A549 (cell line): Measurements from ENCODE around the gene GOLGA1.

Experiments
- BHLHE40 ChIP-seq: IDR thresholded peaks from 2 replicates; pipeline ENCODE4 v1.6.1; 2012; ENCODE audit warnings: low read depth, low read length, inconsistent platforms
- CHD2 ChIP-seq: fragments of 150-350 bp; IDR thresholded peaks from 2 replicates; pipeline ENCODE4 v1.6.1; 2014; ENCODE audit warnings: low read length; ENCODE audit not compliant: partially characterized antibody
- CTCF ChIP-seq: fragments of >200 bp; sonication (Bioruptor Twin); formaldehyde crosslinking; IDR thresholded peaks from 3 replicates; pipeline ENCODE4 v1.5.1; 2016
- HDAC2 ChIP-seq: fragments of 200-600 bp; sonication (generic); IDR thresholded peaks from 2 replicates; pipeline ENCODE4 v1.6.1; 2016
- MYC ChIP-seq: IDR thresholded peaks from 2 replicates; pipeline ENCODE4 v1.6.1; 2012; ENCODE audit warnings: mild to moderate bottlenecking, inconsistent platforms, low read length, improper control_type of control experiment, borderline replicate concordance
- SMC3 ChIP-seq: fragments of >200 bp; sonication (Bioruptor Twin); formaldehyde crosslinking; IDR thresholded peaks from 3 replicates; pipeline ENCODE4 v1.6.1; 2018; ENCODE audit warnings: inconsistent platforms

- TF ChIP-seq MYC, result no peak
- no peak for TF ChIP-seq BHLHE40
- no peak for TF ChIP-seq CHD2
- TF ChIP-seq HDAC2, result no peak
- TF ChIP-seq CTCF, result no peak
- TF ChIP-seq SMC3, result no peak
Measured at GRCh38 chr9:124884376-124884775, 56.5 kb downstream of the GOLGA1 start.
